HepG2 (cell line): ENCODE results near the gene SMIM24. TPM values are rescaled to one million over a fixed set of nuclear protein-coding genes. Genes with fewer than 3 reads are reported as not detected.

Experiments used
- ATAC-seq: fragments of 200-7000 bp; cut with Tn5 transposase; 3 replicates; pipeline ENCODE4 v1.9.1; 2020; ENCODE audit warnings: mild to moderate bottlenecking, moderate library complexity
- BruUV-seq: library from RNA; stranded (reverse); fragments of 400-500 nt; replicated peaks from 2 replicates; lab custom pipeline; 2021; lab: Mats Ljungman, UMichigan
- CTCF ChIA-PET: fragments of 300-600 bp; formaldehyde crosslinking; extraction: SDS; loops from one replicate; lab custom pipeline; 2021; ENCODE audit warnings: low total read pairs, inconsistent platforms, low intra/inter-chr PET ratio; lab: Yijun Ruan, JAX
- POLR2A ChIA-PET: fragments of 350-600 bp; sonication (Branson Sonifier 250); formaldehyde crosslinking; loops from one replicate; lab custom pipeline; 2020; ENCODE audit warnings: antibody characterized with exemption, inconsistent platforms; lab: Yijun Ruan, JAX
- DNase-seq: peaks from one replicate; pipeline ENCODE4 v3.0.0-alpha.2; 2015; ENCODE audit warnings: low spot score
- FAIRE-seq: peaks from 3 replicates; lab custom pipeline; 2011; peaks lifted over from hg19 to GRCh38; lab: Jason Lieb, UNC
- H2AFZ ChIP-seq: one replicate; pipeline ENCODE4 v1.6.1; 2011; ENCODE audit warnings: low read length, inconsistent platforms
- H3K27ac ChIP-seq: fragments of 300-600 bp; 3 replicates; pipeline ENCODE4 v1.8.0; 2011; ENCODE audit warnings: mixed run types, mild to moderate bottlenecking, mixed read lengths, low read length, inconsistent platforms; ENCODE audit not compliant: insufficient read depth; ENCODE audit errors: extremely low read length
- H3K27me3 ChIP-seq, 2 experiments: fragments of 200-600 bp in 1 of 2; 2 replicates in 1 of 2; 3 replicates in 1 of 2; pipeline versions ENCODE4 v1.6.0 to v1.8.0; 2011; ENCODE audit warnings: low read length in 2 of 2, mild to moderate bottlenecking in 2 of 2, moderate library complexity in 2 of 2, inconsistent platforms in 1 of 2; ENCODE audit not compliant: insufficient read depth in 2 of 2, control insufficient read depth in 1 of 2
- H3K36me3 ChIP-seq, 2 experiments: fragments of 200-600 bp in 1 of 2; replicated peaks in 1 of 2; 2 replicates in 1 of 2; 3 replicates in 1 of 2; pipeline versions ENCODE4 v1.5.1 to v1.8.0; 2011; ENCODE audit warnings: low read length in 2 of 2, inconsistent platforms in 1 of 2; ENCODE audit not compliant: insufficient read depth in 2 of 2, control insufficient read depth in 1 of 2
- H3K4me1 ChIP-seq: 2 replicates; pipeline ENCODE4 v1.5.1; 2012; ENCODE audit warnings: low read length, inconsistent platforms; ENCODE audit not compliant: insufficient read depth
- H3K4me2 ChIP-seq: 2 replicates; pipeline ENCODE4 v1.6.0; 2011; ENCODE audit warnings: low read depth, low read length, inconsistent platforms
- H3K4me3 ChIP-seq, 3 experiments: fragments of 200-600 bp in 1 of 3; sonication (generic), shearing (Covaris generic) in 1 of 3; replicated peaks in 1 of 3; 2 replicates each; pipeline ENCODE4 v1.5.1; 2011 to 2016; ENCODE audit warnings: low read length in 3 of 3, inconsistent platforms in 2 of 3, low read depth in 2 of 3, mild to moderate bottlenecking in 2 of 3, control low read depth in 1 of 3, mixed read lengths in 1 of 3; ENCODE audit not compliant: insufficient read depth in 1 of 3
- H3K79me2 ChIP-seq: one replicate; pipeline ENCODE4 v1.6.1; 2011; ENCODE audit warnings: low read length, inconsistent platforms; ENCODE audit not compliant: insufficient read depth
- H3K9ac ChIP-seq: 2 replicates; pipeline ENCODE4 v1.6.0; 2011; ENCODE audit warnings: mild to moderate bottlenecking, low read depth, low read length, inconsistent platforms; ENCODE audit not compliant: insufficient read depth
- H3K9me3 ChIP-seq: 2 replicates; pipeline ENCODE4 v1.5.1; 2012; ENCODE audit warnings: mild to moderate bottlenecking, low read length
- H4K20me1 ChIP-seq: 2 replicates; pipeline ENCODE4 v1.6.0; 2011; ENCODE audit warnings: inconsistent platforms, mild to moderate bottlenecking, low read length, moderate library complexity; ENCODE audit not compliant: insufficient read depth
- HMG20A ChIP-seq: IDR thresholded peaks from 2 replicates; pipeline ENCODE4 v1.6.1; 2016; ENCODE audit warnings: borderline replicate concordance
- KDM5A ChIP-seq: fragments of 200-600 bp; sonication (generic); IDR thresholded peaks from 2 replicates; pipeline ENCODE4 v1.7.0; 2018; ENCODE audit warnings: antibody characterized with exemption, mild to moderate bottlenecking, low read length, borderline replicate concordance
- SMAD9 ChIP-seq: sonication (generic); formaldehyde crosslinking; IDR thresholded peaks from 2 replicates; pipeline ENCODE4 v1.5.1; 2020; ENCODE audit warnings: mild to moderate bottlenecking, missing genetic modification reagents
- THAP11 ChIP-seq: IDR thresholded peaks from 2 replicates; pipeline ENCODE4 v1.6.1; 2016; ENCODE audit warnings: missing biosample characterization, missing genetic modification reagents
- WGBS: methylation state at CpG from one replicate; pipeline ENCODE4 v1.1.6; 2017; ENCODE audit warnings: low lambda C conversion rate; 5-methylcytosine and 5-hydroxymethylcytosine counted together
- in situ Hi-C: cut with HindIII; loops from 2 replicates; pipeline ENCODE4 v1.10.0; 2017; ENCODE audit warnings: low pct_unique_long_range_greater_than_20kb; ENCODE audit not compliant: extremely low pct_ligation_motif_present
- intact Hi-C: fragments of 100-400 bp; cut with micrococcal nuclease; formaldehyde crosslinking; loops from one replicate; pipeline ENCODE4 v1.10.0; 2022; ENCODE audit not compliant: unreplicated experiment
- polyA plus RNA-seq, 8 experiments: library from polyadenylated mRNA; depleted of rRNA in 3 of 8; stranded (reverse) in 7 of 8; unstranded in 1 of 8; fragments of >200 nt; fragmentation: Illumina TruSeq in 4 of 8; extraction: Trizol in 4 of 8; gene quantifications; 2 replicates each; pipeline versions ENCODE4 v1.2.1 to v1.2.3, GENCODE V29; 2011 to 2016; ENCODE audit warnings: low read depth in 4 of 8, missing spikeins in 1 of 8, mixed read lengths in 1 of 8; ENCODE audit not compliant: insufficient read depth in 1 of 8
- total RNA-seq, 5 experiments: library from RNA; depleted of rRNA; stranded (reverse); fragments of >200 nt; fragmentation: Illumina TruSeq; extraction: Trizol; gene quantifications; 2 replicates each; pipeline ENCODE4 v1.2.3, GENCODE V29; 2016; ENCODE audit warnings: low read depth in 1 of 5
- TF ChIP-seq, protein P1 (sequence below): sonication (generic); formaldehyde crosslinking; IDR thresholded peaks from 2 replicates; pipeline ENCODE4 v1.4.0; 2020; ENCODE audit warnings: missing genetic modification reagents, mild to moderate bottlenecking, borderline replicate concordance
- TF ChIP-seq, protein P2 (sequence below): sonication (generic); formaldehyde crosslinking; IDR thresholded peaks from 2 replicates; pipeline ENCODE4 v1.9.0; 2021; ENCODE audit warnings: mild to moderate bottlenecking, missing genetic modification reagents

Gene SMIM24
- total and polyA plus RNA-seq, 2 of the 13 experiments (the other 11 are each of a cell fraction or from before 2014, with no cell fraction given): 11.2 to 70.6 TPM

DNA sequence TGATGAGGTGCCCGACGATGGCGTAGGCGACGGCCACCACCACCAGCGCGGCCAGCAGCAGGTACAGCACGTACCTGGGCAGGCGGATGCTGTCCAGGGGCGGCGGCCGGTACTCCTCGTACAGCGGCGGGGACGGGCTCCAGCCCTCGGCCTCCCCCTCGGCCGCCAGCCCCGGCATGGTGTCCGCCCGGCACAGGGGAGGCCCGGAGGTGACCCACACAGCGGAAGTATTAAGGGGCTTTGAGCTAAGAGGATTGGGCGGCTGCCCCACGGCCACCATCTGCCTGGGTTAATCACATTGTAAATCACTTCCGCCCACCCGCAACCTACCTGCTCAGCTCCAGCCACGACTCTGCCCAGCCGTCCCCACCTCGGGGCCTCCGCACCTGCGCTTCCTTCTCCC lies 2.9 kb upstream of the SMIM24 start, which contains the start of gene SMIM44:
Gene SMIM44 (minus strand): TSS at position 216 of the 403 bp plus-strand sequence. CDS start 38 bp downstream, at position 178.
- H3K4me2 ChIP-seq: no peak within 1 kb of the TSS
- no peaks in the 10 kb centered on the region for H3K9me3 ChIP-seq
- TF ChIP-seq THAP11 (CRISPR knock-in tag) (no peak), KDM5A (no peak), SMAD9 (CRISPR knock-in tag) (no peak), HMG20A (CRISPR knock-in tag) (no peak)
- TF ChIP-seq, protein P1, sequence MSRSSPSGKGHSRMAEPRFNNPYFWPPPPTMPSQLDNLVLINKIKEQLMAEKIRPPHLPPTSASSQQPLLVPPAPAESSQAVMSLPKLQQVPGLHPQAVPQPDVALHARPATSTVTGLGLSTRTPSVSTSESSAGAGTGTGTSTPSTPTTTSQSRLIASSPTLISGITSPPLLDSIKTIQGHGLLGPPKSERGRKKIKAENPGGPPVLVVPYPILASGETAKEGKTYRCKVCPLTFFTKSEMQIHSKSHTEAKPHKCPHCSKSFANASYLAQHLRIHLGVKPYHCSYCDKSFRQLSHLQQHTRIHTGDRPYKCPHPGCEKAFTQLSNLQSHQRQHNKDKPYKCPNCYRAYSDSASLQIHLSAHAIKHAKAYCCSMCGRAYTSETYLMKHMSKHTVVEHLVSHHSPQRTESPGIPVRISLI (CRISPR knock-in tag): no peak
- TF ChIP-seq, protein P2, sequence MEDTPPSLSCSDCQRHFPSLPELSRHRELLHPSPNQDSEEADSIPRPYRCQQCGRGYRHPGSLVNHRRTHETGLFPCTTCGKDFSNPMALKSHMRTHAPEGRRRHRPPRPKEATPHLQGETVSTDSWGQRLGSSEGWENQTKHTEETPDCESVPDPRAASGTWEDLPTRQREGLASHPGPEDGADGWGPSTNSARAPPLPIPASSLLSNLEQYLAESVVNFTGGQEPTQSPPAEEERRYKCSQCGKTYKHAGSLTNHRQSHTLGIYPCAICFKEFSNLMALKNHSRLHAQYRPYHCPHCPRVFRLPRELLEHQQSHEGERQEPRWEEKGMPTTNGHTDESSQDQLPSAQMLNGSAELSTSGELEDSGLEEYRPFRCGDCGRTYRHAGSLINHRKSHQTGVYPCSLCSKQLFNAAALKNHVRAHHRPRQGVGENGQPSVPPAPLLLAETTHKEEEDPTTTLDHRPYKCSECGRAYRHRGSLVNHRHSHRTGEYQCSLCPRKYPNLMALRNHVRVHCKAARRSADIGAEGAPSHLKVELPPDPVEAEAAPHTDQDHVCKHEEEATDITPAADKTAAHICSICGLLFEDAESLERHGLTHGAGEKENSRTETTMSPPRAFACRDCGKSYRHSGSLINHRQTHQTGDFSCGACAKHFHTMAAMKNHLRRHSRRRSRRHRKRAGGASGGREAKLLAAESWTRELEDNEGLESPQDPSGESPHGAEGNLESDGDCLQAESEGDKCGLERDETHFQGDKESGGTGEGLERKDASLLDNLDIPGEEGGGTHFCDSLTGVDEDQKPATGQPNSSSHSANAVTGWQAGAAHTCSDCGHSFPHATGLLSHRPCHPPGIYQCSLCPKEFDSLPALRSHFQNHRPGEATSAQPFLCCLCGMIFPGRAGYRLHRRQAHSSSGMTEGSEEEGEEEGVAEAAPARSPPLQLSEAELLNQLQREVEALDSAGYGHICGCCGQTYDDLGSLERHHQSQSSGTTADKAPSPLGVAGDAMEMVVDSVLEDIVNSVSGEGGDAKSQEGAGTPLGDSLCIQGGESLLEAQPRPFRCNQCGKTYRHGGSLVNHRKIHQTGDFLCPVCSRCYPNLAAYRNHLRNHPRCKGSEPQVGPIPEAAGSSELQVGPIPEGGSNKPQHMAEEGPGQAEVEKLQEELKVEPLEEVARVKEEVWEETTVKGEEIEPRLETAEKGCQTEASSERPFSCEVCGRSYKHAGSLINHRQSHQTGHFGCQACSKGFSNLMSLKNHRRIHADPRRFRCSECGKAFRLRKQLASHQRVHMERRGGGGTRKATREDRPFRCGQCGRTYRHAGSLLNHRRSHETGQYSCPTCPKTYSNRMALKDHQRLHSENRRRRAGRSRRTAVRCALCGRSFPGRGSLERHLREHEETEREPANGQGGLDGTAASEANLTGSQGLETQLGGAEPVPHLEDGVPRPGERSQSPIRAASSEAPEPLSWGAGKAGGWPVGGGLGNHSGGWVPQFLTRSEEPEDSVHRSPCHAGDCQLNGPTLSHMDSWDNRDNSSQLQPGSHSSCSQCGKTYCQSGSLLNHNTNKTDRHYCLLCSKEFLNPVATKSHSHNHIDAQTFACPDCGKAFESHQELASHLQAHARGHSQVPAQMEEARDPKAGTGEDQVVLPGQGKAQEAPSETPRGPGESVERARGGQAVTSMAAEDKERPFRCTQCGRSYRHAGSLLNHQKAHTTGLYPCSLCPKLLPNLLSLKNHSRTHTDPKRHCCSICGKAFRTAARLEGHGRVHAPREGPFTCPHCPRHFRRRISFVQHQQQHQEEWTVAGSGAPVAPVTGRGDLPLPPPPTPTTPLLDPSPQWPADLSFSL (CRISPR knock-in tag): no peak
- BruUV-seq: no TSS peak
- no peak within 1 kb of the TSS for H2AFZ ChIP-seq
- CTCF ChIA-PET: no interaction called here
- DNase-seq (no peak), ATAC-seq (no peak), FAIRE-seq (no peak)
- no peaks in the 10 kb centered on the region for H3K79me2 ChIP-seq
- no peak within 1 kb of the TSS for H3K27ac ChIP-seq
- WGBS: 75% methylated on average over 26 of the region's 33 CpGs
- H3K9ac ChIP-seq: no peak within 1 kb of the TSS
- no peaks in the 10 kb centered on the region for H4K20me1 ChIP-seq
- H3K4me3 ChIP-seq: no peak within 1 kb of the TSS
- no peaks in the 10 kb centered on the region for H3K36me3 ChIP-seq
- peaks cover 20% of the 10 kb centered on the region for H3K4me1 ChIP-seq
- POLR2A ChIA-PET: no interaction called here
- H3K27me3 ChIP-seq: no peaks in the 10 kb centered on the region
- intact Hi-C loops: no loop called here
- in situ Hi-C loops: no loop called here
